Neural progenitor cell (in vitro differentiated cells): Measurements from ENCODE around the gene PC.

Experiments used
- CTCF ChIP-seq: fragments of 200-600 bp; sonication (generic); IDR thresholded peaks from 2 replicates; pipeline ENCODE4 v1.5.1; 2017; ENCODE audit warnings: antibody characterized with exemption, mild to moderate bottlenecking
- EZH2 ChIP-seq: fragments of 200-600 bp; sonication (generic); IDR thresholded peaks from 2 replicates; pipeline ENCODE4 v1.6.1; 2017; ENCODE audit warnings: antibody characterized with exemption, mild to moderate bottlenecking, moderate library complexity
- EZH2phosphoT487 ChIP-seq: fragments of 200-600 bp; sonication (generic); IDR thresholded peaks from 2 replicates; pipeline ENCODE4 v1.6.1; 2017; ENCODE audit warnings: antibody characterized with exemption

- no peak for TF ChIP-seq CTCF
- TF ChIP-seq EZH2, result no peak
- TF ChIP-seq EZH2phosphoT487, result no peak
Measured at GRCh38 chr11:66975405-66976027, 17.3 kb upstream of the PC start.
